Liver (tissue), 9 donors: ENCODE data around the gene TGFBR3. TPM values are rescaled to one million over a fixed set of nuclear protein-coding genes. Genes with fewer than 3 reads are reported as not detected.

Source experiments
- DNase-seq: peaks from one replicate; pipeline ENCODE4 v3.0.0-alpha.2; 2017; ENCODE audit warnings: low spot score
- H3K27ac ChIP-seq, 2 donors: one replicate each; pipeline ENCODE4 v1.7.0; 2013; ENCODE audit warnings: inconsistent platforms in 2 of 2, low read length in 2 of 2, control low read depth in 1 of 2, low read depth in 1 of 2, mild to moderate bottlenecking in 1 of 2
- H3K27me3 ChIP-seq, 4 donors: one replicate each; pipeline versions ENCODE4 v1.6.1 to v1.7.0; 2013; ENCODE audit warnings: low read length in 3 of 4, inconsistent platforms in 1 of 4, mild to moderate bottlenecking in 1 of 4, moderate library complexity in 1 of 4; ENCODE audit not compliant: control insufficient read depth in 4 of 4, insufficient read depth in 4 of 4
- H3K36me3 ChIP-seq, 4 donors: one replicate each; pipeline versions ENCODE4 v1.6.1 to v1.7.0; 2013; ENCODE audit warnings: low read length in 3 of 4, mild to moderate bottlenecking in 3 of 4, low read depth in 1 of 4, moderate library complexity in 1 of 4; ENCODE audit not compliant: control insufficient read depth in 4 of 4, insufficient read depth in 3 of 4
- H3K4me1 ChIP-seq, 4 donors: one replicate each; pipeline versions ENCODE4 v1.6.1 to v1.7.0; 2013; ENCODE audit warnings: low read length in 3 of 4, mild to moderate bottlenecking in 3 of 4, moderate library complexity in 1 of 4; ENCODE audit not compliant: control insufficient read depth in 4 of 4, insufficient read depth in 4 of 4
- H3K4me3 ChIP-seq, 3 donors: one replicate each; pipeline versions ENCODE4 v1.6.1 to v1.7.0; 2013; ENCODE audit warnings: low read length in 3 of 3, control low read depth in 1 of 3, low read depth in 1 of 3, mild to moderate bottlenecking in 1 of 3
- H3K9ac ChIP-seq, 2 donors: one replicate each; pipeline ENCODE4 v1.7.0; 2013; ENCODE audit warnings: low read length in 2 of 2, mild to moderate bottlenecking in 2 of 2, moderate library complexity in 2 of 2, control low read depth in 1 of 2, low read depth in 1 of 2
- H3K9me3 ChIP-seq, 4 donors: one replicate each; pipeline versions ENCODE4 v1.6.1 to v1.7.0; 2013; ENCODE audit warnings: low read length in 3 of 4; ENCODE audit not compliant: control insufficient read depth in 4 of 4
- EGR1 ChIP-seq, 2 donors: IDR thresholded peaks; 2 replicates each; pipeline ENCODE4 v1.6.1; 2016 to 2018; ENCODE audit warnings: antibody characterized with exemption in 2 of 2, low read depth in 2 of 2
- FOXA2 ChIP-seq: IDR thresholded peaks from 2 replicates; pipeline ENCODE4 v1.6.1; 2016; ENCODE audit warnings: antibody characterized with exemption
- GABPA ChIP-seq, 2 donors: IDR thresholded peaks in 1 of 2; conservative IDR thresholded peaks in 1 of 2; 2 replicates each; pipeline ENCODE4 v1.6.1; 2016; ENCODE audit warnings: antibody characterized with exemption in 2 of 2, mild to moderate bottlenecking in 1 of 2, moderate library complexity in 1 of 2
- HNF4A ChIP-seq, 2 donors: conservative IDR thresholded peaks; 2 replicates each; pipeline ENCODE4 v1.6.1; 2016; ENCODE audit warnings: antibody characterized with exemption in 2 of 2, mild to moderate bottlenecking in 2 of 2
- HNF4G ChIP-seq: IDR thresholded peaks from 2 replicates; pipeline ENCODE4 v1.6.1; 2016; ENCODE audit warnings: antibody characterized with exemption
- JUND ChIP-seq, 2 donors: IDR thresholded peaks; 2 replicates each; pipeline ENCODE4 v1.6.1; 2016; ENCODE audit warnings: antibody characterized with exemption in 2 of 2
- MAX ChIP-seq: IDR thresholded peaks from 2 replicates; pipeline ENCODE4 v1.6.1; 2016; ENCODE audit warnings: antibody characterized with exemption
- NR2F2 ChIP-seq: IDR thresholded peaks from 2 replicates; pipeline ENCODE4 v1.6.1; 2016; ENCODE audit warnings: antibody characterized with exemption
- REST ChIP-seq: IDR thresholded peaks from 2 replicates; pipeline ENCODE4 v1.6.1; 2016; ENCODE audit warnings: antibody characterized with exemption, mild to moderate bottlenecking
- RXRA ChIP-seq, 2 donors: IDR thresholded peaks; 2 replicates each; pipeline ENCODE4 v1.6.1; 2017 to 2018; ENCODE audit warnings: antibody characterized with exemption in 2 of 2, mild to moderate bottlenecking in 1 of 2
- SP1 ChIP-seq: IDR thresholded peaks from 2 replicates; pipeline ENCODE4 v1.6.1; 2018; ENCODE audit warnings: antibody characterized with exemption, mild to moderate bottlenecking
- TAF1 ChIP-seq: conservative IDR thresholded peaks from 2 replicates; pipeline ENCODE4 v1.6.1; 2016; ENCODE audit warnings: antibody characterized with exemption, mild to moderate bottlenecking
- YY1 ChIP-seq: IDR thresholded peaks from 2 replicates; pipeline ENCODE4 v1.6.1; 2016; ENCODE audit warnings: antibody characterized with exemption, mild to moderate bottlenecking
- WGBS: extraction: QIAGEN DNeasy Blood & Tissue Kit; methylation state at CpG from one replicate; pipeline ENCODE4 v1.1.7; 2013; 5-methylcytosine and 5-hydroxymethylcytosine counted together
- polyA plus RNA-seq, 2 donors: library from polyadenylated mRNA; stranded (reverse) in 1 of 2; unstranded in 1 of 2; fragments of 200-250 nt in 1 of 2; fragments of >200 nt in 1 of 2; fragmentation: Nextera tagmentation in 1 of 2; extraction: Ambion mirVana in 1 of 2; gene quantifications; one replicate each; pipeline versions ENCODE4 v1.2.1 to v1.2.3, GENCODE V29; 2013 to 2015
- total RNA-seq, 2 donors: library from RNA; depleted of rRNA; stranded (reverse); fragments of >200 nt; gene quantifications; one replicate each; pipeline ENCODE4 v1.2.3, GENCODE V29; 2014
- TF ChIP-seq, protein P1 (sequence below): fragments of 150-350 bp; IDR thresholded peaks from 2 replicates; pipeline ENCODE4 v1.5.1; 2017; ENCODE audit warnings: improper control_type of control experiment, low read depth, low read length; ENCODE audit not compliant: missing input control
- TF ChIP-seq, protein P2 (sequence below): IDR thresholded peaks from 2 replicates; pipeline ENCODE4 v1.6.1; 2016; ENCODE audit warnings: antibody characterized with exemption
- donor health status: healthy.
- donor health status: healthy.
- donor health status: healthy.
- donor health status: healthy.
- donor health status: healthy.

TGFBR3 gene
- total and polyA plus RNA-seq, 4 donors = 6.1 to 19.3 (median 9.9) TPM

- Histone ChIP-seq H3K27ac (no peak overlapping the region), H3K36me3 (peaks cover 4 to 31% (median 26%) of the 10 kb centered on the region in 4 donors), H3K9ac (no peak overlapping the region), H3K9me3 (no peaks in the 10 kb centered on the region), H3K4me1 (no peaks in the 10 kb centered on the region), H3K27me3 (no peaks in the 10 kb centered on the region), H3K4me3 (no peak overlapping the region)
- WGBS = 96% methylated on average over 5 of the region's 5 CpGs
- TF ChIP-seq TAF1 (no peak), NR2F2 (no peak), SP1 (no peak), REST (no peak), HNF4A (conservative IDR thresholded peaks at IDR 0.05) (no peak), EGR1 (IDR thresholded peaks at IDR 0.05; ENCODE audit: low read depth in 2 of 2) (no peak), HNF4G (no peak), MAX (no peak), GABPA (IDR thresholded peaks at IDR 0.05 in 1 of 2, conservative IDR thresholded peaks at IDR 0.05 in 1 of 2) (no peak), RXRA (IDR thresholded peaks at IDR 0.05) (no peak), YY1 (no peak)
- TF ChIP-seq, protein P1, sequence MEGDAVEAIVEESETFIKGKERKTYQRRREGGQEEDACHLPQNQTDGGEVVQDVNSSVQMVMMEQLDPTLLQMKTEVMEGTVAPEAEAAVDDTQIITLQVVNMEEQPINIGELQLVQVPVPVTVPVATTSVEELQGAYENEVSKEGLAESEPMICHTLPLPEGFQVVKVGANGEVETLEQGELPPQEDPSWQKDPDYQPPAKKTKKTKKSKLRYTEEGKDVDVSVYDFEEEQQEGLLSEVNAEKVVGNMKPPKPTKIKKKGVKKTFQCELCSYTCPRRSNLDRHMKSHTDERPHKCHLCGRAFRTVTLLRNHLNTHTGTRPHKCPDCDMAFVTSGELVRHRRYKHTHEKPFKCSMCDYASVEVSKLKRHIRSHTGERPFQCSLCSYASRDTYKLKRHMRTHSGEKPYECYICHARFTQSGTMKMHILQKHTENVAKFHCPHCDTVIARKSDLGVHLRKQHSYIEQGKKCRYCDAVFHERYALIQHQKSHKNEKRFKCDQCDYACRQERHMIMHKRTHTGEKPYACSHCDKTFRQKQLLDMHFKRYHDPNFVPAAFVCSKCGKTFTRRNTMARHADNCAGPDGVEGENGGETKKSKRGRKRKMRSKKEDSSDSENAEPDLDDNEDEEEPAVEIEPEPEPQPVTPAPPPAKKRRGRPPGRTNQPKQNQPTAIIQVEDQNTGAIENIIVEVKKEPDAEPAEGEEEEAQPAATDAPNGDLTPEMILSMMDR = no peak
- TF ChIP-seq, protein P2, sequence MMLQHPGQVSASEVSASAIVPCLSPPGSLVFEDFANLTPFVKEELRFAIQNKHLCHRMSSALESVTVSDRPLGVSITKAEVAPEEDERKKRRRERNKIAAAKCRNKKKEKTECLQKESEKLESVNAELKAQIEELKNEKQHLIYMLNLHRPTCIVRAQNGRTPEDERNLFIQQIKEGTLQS = no peak
- no peak for DNase-seq
These were observed 177.3 kb downstream of the TGFBR3 start for GRCh38 chr1:91708691-91709090.

GRCh38 chr1:91707890-91708218 lies 178.1 kb downstream of the TGFBR3 start:
- Histone ChIP-seq H3K36me3 (peaks cover 4 to 31% (median 26%) of the 10 kb centered on the region in 4 donors), H3K27me3 (no peaks in the 10 kb centered on the region), H3K4me1 (no peaks in the 10 kb centered on the region), H3K9ac (no peak overlapping the region), H3K27ac (no peak overlapping the region), H3K4me3 (no peak overlapping the region), H3K9me3 (no peaks in the 10 kb centered on the region)
- TF ChIP-seq NR2F2 (no peak), FOXA2 (no peak), YY1 (no peak), JUND (IDR thresholded peaks at IDR 0.05) (no peak), TAF1 (no peak), HNF4G (no peak)
- TF ChIP-seq, protein P1 = no peak
- 94% methylated on average over 1 of the region's 1 CpG for WGBS
- DNase-seq = no peak
